ENCODE measurements around the gene TMEM131. TPM values are rescaled to one million over a fixed set of nuclear protein-coding genes. Genes with fewer than 3 reads are reported as not detected.

Gene TMEM131
- total and polyA plus RNA-seq, 10 of the 15 experiments (the other 5 are each of a cell fraction or from before 2014, with no cell fraction given) = 6.0 to 48.2 (median 23.2) TPM

GRCh38 chr2:97736608-97737330 is 259.0 kb downstream of the TMEM131 start:
- H3K4me2 ChIP-seq (ENCODE audit: control insufficient read depth, insufficient read depth) = no peak overlapping the region
- SMC1A ChIA-PET (ENCODE audit: uncharacterized antibody, unreplicated experiment) = no interaction called here
- BruUV-seq (replicated peaks) = no TSS peak
- H3K36me3 ChIP-seq (ENCODE audit: control insufficient read depth in 2 of 2, insufficient read depth in 2 of 2, low read length in 1 of 2) = no peaks in the 10 kb centered on the region
- TF ChIP-seq CBX3 (IDR thresholded peaks at IDR 0.05; ENCODE audit: borderline replicate concordance, low read depth) = no peak
- no peak for TF ChIP-seq CHD1 (IDR thresholded peaks at IDR 0.05; ENCODE audit: low read depth, low read length)
- TF ChIP-seq CREM (IDR thresholded peaks at IDR 0.05; ENCODE audit: low read depth) = no peak
- no peak overlapping the region for H3K9ac ChIP-seq (ENCODE audit: control insufficient read depth, insufficient read depth, low read length)
- H3K27me3 ChIP-seq (replicated peaks in 1 of 2; ENCODE audit: control insufficient read depth in 2 of 2, insufficient read depth in 2 of 2, low read length in 1 of 2) = no peaks in the 10 kb centered on the region
- CTCF ChIA-PET = no interaction called here
- 66% methylated on average over 20 of the region's 20 CpGs for WGBS (ENCODE audit: insufficient coverage, insufficient replicate concordance, low lambda C conversion rate, missing lambda C conversion rate)
- POLR2A ChIA-PET = no interaction called here
- H3K27ac ChIP-seq (ENCODE audit: control insufficient read depth, insufficient read depth) = no peak overlapping the region
- H3K9me3 ChIP-seq (replicated peaks; ENCODE audit: control insufficient read depth, insufficient read depth, low read length) = no peaks in the 10 kb centered on the region
- no peaks in the 10 kb centered on the region for H3K79me2 ChIP-seq (ENCODE audit: control insufficient read depth, insufficient read depth, low read length)
- no peak overlapping the region for H2AFZ ChIP-seq (ENCODE audit: control insufficient read depth, low read depth, low read length)
- DNase-seq (ENCODE audit: low read depth, low spot score) = no peak
- RAD21 ChIA-PET (ENCODE audit: unreplicated experiment) = no interaction called here
- H4K20me1 ChIP-seq (ENCODE audit: control insufficient read depth, insufficient read depth) = no peaks in the 10 kb centered on the region
- no peak for ATAC-seq
- FAIRE-seq = no peak
- in situ Hi-C loops (cut with MboI) (loop anchor here (10.0 kb wide), 2 partner anchors 648 to 1672 kb away; no protein-coding TSS in a partner anchor), intact Hi-C loops (cut with micrococcal nuclease; ENCODE audit: unreplicated experiment) (no loop called here)
- H3K4me1 ChIP-seq (ENCODE audit: control insufficient read depth, insufficient read depth, low read length) = no peaks in the 10 kb centered on the region
- H3K4me3 ChIP-seq = no peak overlapping the region

DNA sequence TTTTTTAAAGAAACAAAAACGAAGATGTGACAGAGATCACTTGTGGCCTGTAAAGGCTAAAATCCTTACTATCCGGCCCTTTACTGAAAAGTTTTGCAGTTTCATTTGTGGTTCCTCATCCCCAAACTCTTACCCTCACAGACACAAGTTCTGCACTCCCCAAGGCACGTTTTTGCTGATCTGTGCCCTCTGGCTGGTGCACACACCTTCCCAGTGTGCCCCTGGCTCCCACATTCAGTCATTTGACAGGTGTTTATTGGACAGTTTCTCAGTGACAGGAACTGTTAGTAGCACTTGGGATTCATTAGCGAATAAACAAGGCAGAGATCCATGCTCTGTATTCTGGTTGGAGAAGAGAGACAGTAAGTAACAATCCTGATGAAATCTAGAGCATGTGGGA is 259.6 kb downstream of the TMEM131 start:
- no peaks in the 10 kb centered on the region for H3K36me3 ChIP-seq (ENCODE audit: control insufficient read depth in 2 of 2, insufficient read depth in 2 of 2, low read length in 1 of 2)
- H3K9me3 ChIP-seq (replicated peaks; ENCODE audit: control insufficient read depth, insufficient read depth, low read length) = no peaks in the 10 kb centered on the region
- no peak overlapping the region for H3K27ac ChIP-seq (ENCODE audit: control insufficient read depth, insufficient read depth)
- no peak overlapping the region for H3K9ac ChIP-seq (ENCODE audit: control insufficient read depth, insufficient read depth, low read length)
- ChIA-PET POLR2A (no interaction called here), RAD21 (ENCODE audit: unreplicated experiment) (no interaction called here), SMC1A (ENCODE audit: uncharacterized antibody, unreplicated experiment) (no interaction called here), CTCF (no interaction called here)
- H2AFZ ChIP-seq (ENCODE audit: control insufficient read depth, low read depth, low read length) = no peak overlapping the region
- no TSS peak for BruUV-seq (replicated peaks)
- H3K4me1 ChIP-seq (ENCODE audit: control insufficient read depth, insufficient read depth, low read length) = no peaks in the 10 kb centered on the region
- no peak overlapping the region for H3K4me2 ChIP-seq (ENCODE audit: control insufficient read depth, insufficient read depth)
- no peak for TF ChIP-seq RBBP5 (conservative IDR thresholded peaks at IDR 0.05)
- no peak for TF ChIP-seq SMC3 (IDR thresholded peaks at IDR 0.05; ENCODE audit: borderline replicate concordance, low read length)
- TF ChIP-seq ZNF217 (IDR thresholded peaks at IDR 0.05) = no peak
- TF ChIP-seq MLLT1 (IDR thresholded peaks at IDR 0.05) = no peak
- no peak for TF ChIP-seq SREBF1 (IDR thresholded peaks at IDR 0.05; ENCODE audit: low read length)
- no peak for TF ChIP-seq MEF2A (IDR thresholded peaks at IDR 0.05; ENCODE audit: insufficient read depth, low read depth, low read length)
- H4K20me1 ChIP-seq (ENCODE audit: control insufficient read depth, insufficient read depth) = no peaks in the 10 kb centered on the region
- in situ Hi-C loops (cut with MboI) (loop anchor here (10.0 kb wide), 2 partner anchors 649 to 1671 kb away; no protein-coding TSS in a partner anchor), intact Hi-C loops (cut with micrococcal nuclease; ENCODE audit: unreplicated experiment) (no loop called here)
- no peak overlapping the region for H3K4me3 ChIP-seq
- no peaks in the 10 kb centered on the region for H3K79me2 ChIP-seq (ENCODE audit: control insufficient read depth, insufficient read depth, low read length)
- FAIRE-seq = no peak
- no peaks in the 10 kb centered on the region for H3K27me3 ChIP-seq (replicated peaks in 1 of 2; ENCODE audit: control insufficient read depth in 2 of 2, insufficient read depth in 2 of 2, low read length in 1 of 2)
- DNase-seq (ENCODE audit: low read depth, low spot score) = no peak
- 42% methylated on average over 4 of the region's 4 CpGs for WGBS (ENCODE audit: insufficient coverage, insufficient replicate concordance, low lambda C conversion rate, missing lambda C conversion rate)
- no peak for ATAC-seq

All from GM12878 (cell line).